Measurements from ENCODE around the gene MOXD1. TPM values are rescaled to one million over a fixed set of nuclear protein-coding genes. Genes with fewer than 3 reads are reported as not detected.

Gene MOXD1
- total RNA-seq, 1 donor from 2014 or later = not detected

DNA sequence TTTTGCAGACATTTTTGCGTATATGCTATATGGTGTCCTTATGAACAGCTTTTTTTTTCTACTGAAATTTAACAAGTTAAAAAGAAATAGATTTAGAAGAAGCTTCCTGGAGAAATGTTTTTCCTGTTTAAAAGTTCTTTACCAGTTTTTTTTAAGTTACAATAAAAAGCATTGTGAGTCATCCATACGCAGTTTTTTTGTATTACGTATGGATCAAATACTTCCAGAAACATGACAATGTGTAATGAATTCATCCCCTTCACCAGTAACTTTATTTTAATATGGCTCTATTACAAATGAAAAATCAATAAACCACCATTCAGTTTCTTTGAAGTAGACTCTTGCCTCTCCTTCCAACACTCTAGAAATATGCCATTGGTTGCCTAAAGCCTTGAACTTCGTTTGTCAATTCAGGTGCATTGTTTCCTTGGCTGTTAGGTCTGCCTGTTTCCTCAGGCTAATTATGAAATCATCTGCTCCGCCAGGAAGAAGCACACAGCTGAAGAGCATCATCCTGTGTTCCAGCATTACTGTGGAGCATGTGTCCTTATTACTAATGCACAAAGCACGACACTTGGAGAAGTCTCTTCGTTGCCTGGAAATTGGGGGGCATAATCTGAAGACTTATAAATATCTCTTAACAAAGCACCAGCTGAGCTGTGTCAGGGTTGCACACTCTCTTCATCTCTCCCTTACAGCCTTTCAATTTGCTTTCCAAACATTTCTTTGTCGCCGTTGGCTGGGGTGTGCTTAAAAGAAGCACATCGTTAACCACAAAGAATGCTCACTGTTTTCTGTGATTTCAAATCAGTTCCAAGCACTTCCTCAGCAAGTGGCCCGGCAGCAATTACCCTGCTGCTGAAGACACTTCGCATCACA lies 9.6 kb downstream of the MOXD1 start:
- Mint-ChIP-seq H3K4me1 (ENCODE audit: low read depth) (no peaks in the 10 kb centered on the region), H3K27ac (no peak overlapping the region), H3K4me3 (ENCODE audit: low read depth) (no peak overlapping the region), H3K27me3 (ENCODE audit: low read depth) (peaks cover 30% of the 10 kb centered on the region), H3K9me3 (peaks cover 11% of the 10 kb centered on the region), H3K36me3 (ENCODE audit: low read depth) (no peaks in the 10 kb centered on the region)
- no peak for DNase-seq (ENCODE audit: low spot score)
- intact Hi-C loops (cut with micrococcal nuclease) = loop anchor here (5.0 kb wide), 1 partner anchor 89 kb away; no protein-coding TSS in a partner anchor

DNA sequence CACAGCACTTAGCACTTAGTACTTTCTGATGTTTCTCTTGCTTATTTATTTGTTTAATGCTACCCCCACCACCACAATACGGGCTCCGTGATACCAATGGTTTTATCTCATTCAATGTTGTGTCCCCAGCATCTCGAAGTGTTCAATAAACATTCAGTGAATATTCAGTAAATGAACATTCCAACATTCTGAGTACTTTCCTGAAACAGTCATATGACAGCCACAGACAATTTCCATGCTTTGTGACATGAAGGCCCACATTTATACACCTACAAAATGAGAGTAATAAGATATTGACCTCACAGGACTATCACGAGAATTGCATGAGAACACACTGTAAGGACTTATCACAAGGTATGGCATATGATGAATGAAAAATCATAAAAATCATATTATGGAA lies 10.8 kb downstream of the MOXD1 start:
- no peak overlapping the region for H3K4me3 Mint-ChIP-seq (ENCODE audit: low read depth)
- peaks cover 8% of the 10 kb centered on the region for H3K9me3 Mint-ChIP-seq
- H3K4me1 Mint-ChIP-seq (ENCODE audit: low read depth) = no peaks in the 10 kb centered on the region
- intact Hi-C loops (cut with micrococcal nuclease) = loop anchor here (5.0 kb wide), 1 partner anchor 88 kb away; no protein-coding TSS in a partner anchor
- no peak overlapping the region for H3K27ac Mint-ChIP-seq
- H3K27me3 Mint-ChIP-seq (ENCODE audit: low read depth) = peaks cover 20% of the 10 kb centered on the region
- H3K36me3 Mint-ChIP-seq (ENCODE audit: low read depth) = no peaks in the 10 kb centered on the region
- no peak for DNase-seq (ENCODE audit: low spot score)

DNA sequence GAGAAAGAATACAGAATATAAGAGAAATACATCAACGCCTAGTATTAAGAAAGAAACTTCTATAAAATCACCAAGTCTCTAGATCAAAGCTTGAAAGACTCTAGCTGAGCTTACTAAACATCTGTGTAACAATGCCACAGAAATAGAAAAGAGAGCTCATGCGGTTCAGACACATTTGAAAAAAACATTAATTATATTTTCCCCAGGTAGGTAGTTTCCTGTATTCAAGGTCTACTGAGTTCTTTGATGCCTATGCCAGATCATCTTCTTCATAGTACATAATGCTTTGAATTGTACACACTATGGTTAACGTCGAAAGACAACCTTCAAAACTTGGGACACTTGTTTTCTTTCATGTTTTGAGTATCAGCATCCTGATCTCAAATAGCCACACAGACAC lies 11.3 kb downstream of the MOXD1 start:
- DNase-seq (ENCODE audit: low spot score) = no peak
- Mint-ChIP-seq H3K27me3 (ENCODE audit: low read depth) (peaks cover 20% of the 10 kb centered on the region), H3K9me3 (peaks cover 4% of the 10 kb centered on the region), H3K36me3 (ENCODE audit: low read depth) (no peaks in the 10 kb centered on the region), H3K27ac (no peak overlapping the region), H3K4me3 (ENCODE audit: low read depth) (no peak overlapping the region), H3K4me1 (ENCODE audit: low read depth) (no peaks in the 10 kb centered on the region)
- intact Hi-C loops (cut with micrococcal nuclease) = loop anchor here (5.0 kb wide), 1 partner anchor 88 kb away; no protein-coding TSS in a partner anchor

DNA sequence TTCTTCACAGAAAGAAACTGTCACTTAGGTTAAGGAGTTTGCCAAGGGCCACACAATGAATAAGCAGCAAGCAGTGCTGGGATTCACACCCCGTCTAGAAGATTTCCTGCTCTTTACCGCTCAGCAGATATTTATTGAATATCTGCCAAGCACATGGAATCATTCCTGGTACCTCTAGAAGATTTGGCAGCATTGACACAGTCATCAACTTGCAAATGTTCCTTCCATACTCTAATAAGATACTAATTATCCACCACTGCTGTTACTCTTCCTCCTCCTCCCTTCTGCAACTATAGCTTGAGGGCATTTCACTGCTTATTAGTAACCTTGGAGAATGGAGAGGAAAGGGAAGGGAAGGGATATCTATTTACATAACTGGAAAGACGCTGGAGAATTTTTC lies 13.0 kb downstream of the MOXD1 start:
- no peaks in the 10 kb centered on the region for H3K4me1 Mint-ChIP-seq (ENCODE audit: low read depth)
- peaks cover 23% of the 10 kb centered on the region for H3K27me3 Mint-ChIP-seq (ENCODE audit: low read depth)
- H3K4me3 Mint-ChIP-seq (ENCODE audit: low read depth) = no peak overlapping the region
- DNase-seq (ENCODE audit: low spot score) = no peak
- H3K9me3 Mint-ChIP-seq = no peaks in the 10 kb centered on the region
- H3K36me3 Mint-ChIP-seq (ENCODE audit: low read depth) = no peaks in the 10 kb centered on the region
- no peak overlapping the region for H3K27ac Mint-ChIP-seq
- intact Hi-C loops (cut with micrococcal nuclease) = no loop called here

DNA sequence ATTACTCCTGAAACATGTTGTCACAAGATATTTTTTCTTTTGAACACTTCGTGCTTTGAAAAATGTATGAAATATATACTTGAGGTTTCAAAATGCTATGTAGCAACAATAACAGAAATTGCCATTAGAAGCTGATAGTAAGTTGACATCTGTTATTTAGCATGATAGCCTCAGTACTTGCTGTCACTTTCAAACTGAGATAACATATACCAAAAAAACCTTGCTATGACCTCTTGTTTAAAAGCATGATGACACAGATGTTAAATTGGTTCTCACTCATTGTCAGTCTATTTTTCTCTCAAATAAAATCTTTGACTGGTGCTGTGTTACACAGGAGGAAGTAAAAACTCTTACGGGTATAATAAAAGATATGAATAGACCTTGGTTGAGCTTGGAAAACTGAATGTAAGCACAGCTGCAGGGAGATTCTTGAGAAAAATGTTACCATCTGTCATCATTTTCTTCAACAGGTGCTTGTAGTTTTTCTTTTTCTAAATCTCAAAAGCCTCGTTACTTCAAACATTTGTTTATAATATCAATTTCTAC lies 18.6 kb downstream of the MOXD1 start:
- H3K36me3 Mint-ChIP-seq (ENCODE audit: low read depth) = no peaks in the 10 kb centered on the region
- H3K4me3 Mint-ChIP-seq (ENCODE audit: low read depth) = no peak overlapping the region
- DNase-seq (ENCODE audit: low spot score) = no peak
- peaks cover 27% of the 10 kb centered on the region for H3K27me3 Mint-ChIP-seq (ENCODE audit: low read depth)
- intact Hi-C loops (cut with micrococcal nuclease) = no loop called here
- H3K4me1 Mint-ChIP-seq (ENCODE audit: low read depth) = no peaks in the 10 kb centered on the region
- no peaks in the 10 kb centered on the region for H3K9me3 Mint-ChIP-seq
- no peak overlapping the region for H3K27ac Mint-ChIP-seq

DNA sequence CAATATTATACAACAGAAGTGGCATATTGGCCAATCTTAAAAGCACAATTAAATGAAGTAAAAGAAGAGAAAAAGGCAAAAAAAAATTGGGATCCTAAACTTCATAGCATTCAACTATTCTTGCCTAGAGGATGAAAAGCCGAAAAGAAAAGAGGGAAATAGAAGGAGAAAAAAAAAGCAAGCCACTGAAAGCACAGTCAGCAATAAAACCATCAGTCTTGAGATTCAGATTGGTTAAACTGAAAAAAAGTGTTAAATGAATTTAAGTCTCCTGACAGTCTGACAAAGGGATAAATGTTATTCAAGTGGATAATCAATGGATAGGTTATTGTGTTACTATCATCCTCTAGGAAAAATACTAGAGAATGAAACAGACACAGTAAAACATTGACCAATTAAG lies 19.9 kb downstream of the MOXD1 start:
- H3K27me3 Mint-ChIP-seq (ENCODE audit: low read depth) = peaks cover 27% of the 10 kb centered on the region
- no peak overlapping the region for H3K27ac Mint-ChIP-seq
- no peak for DNase-seq (ENCODE audit: low spot score)
- H3K4me1 Mint-ChIP-seq (ENCODE audit: low read depth) = no peaks in the 10 kb centered on the region
- intact Hi-C loops (cut with micrococcal nuclease) = no loop called here
- no peaks in the 10 kb centered on the region for H3K9me3 Mint-ChIP-seq
- no peaks in the 10 kb centered on the region for H3K36me3 Mint-ChIP-seq (ENCODE audit: low read depth)
- H3K4me3 Mint-ChIP-seq (ENCODE audit: low read depth) = no peak overlapping the region

DNA sequence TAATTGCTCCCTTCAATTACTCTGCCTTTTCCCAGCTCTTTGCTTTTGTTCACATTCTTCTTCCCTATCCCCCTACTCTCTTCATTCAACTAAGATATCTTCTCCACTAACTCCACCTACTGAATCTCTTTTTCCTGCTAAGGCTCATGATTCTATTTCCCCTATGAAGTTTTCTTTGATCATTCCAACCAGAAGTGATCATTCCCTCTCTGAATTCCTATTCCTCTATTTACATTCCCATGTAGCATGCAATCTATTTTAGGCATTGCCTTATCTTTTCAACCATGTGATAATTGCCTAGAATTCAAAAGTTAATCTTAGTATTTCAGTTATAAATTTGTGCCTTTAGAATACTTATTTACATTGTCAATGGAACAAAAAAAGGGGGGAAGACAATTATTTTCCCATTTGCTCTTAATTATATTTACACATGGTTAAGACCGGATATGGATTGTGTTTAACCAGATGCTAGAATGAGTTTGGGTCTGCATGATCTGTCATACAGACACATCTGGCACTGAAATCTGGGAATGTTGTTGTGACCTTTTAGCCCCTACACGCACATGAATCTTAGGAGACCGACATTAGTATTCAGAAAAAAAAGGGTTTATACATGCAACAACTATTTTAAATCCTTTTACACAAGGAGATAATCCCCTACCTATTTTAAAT lies 20.8 kb downstream of the MOXD1 start:
- no peak overlapping the region for H3K27ac Mint-ChIP-seq
- H3K27me3 Mint-ChIP-seq (ENCODE audit: low read depth) = peaks cover 27% of the 10 kb centered on the region
- H3K4me3 Mint-ChIP-seq (ENCODE audit: low read depth) = no peak overlapping the region
- intact Hi-C loops (cut with micrococcal nuclease) = no loop called here
- no peaks in the 10 kb centered on the region for H3K36me3 Mint-ChIP-seq (ENCODE audit: low read depth)
- H3K9me3 Mint-ChIP-seq = no peaks in the 10 kb centered on the region
- no peaks in the 10 kb centered on the region for H3K4me1 Mint-ChIP-seq (ENCODE audit: low read depth)
- no peak for DNase-seq (ENCODE audit: low spot score)

DNA sequence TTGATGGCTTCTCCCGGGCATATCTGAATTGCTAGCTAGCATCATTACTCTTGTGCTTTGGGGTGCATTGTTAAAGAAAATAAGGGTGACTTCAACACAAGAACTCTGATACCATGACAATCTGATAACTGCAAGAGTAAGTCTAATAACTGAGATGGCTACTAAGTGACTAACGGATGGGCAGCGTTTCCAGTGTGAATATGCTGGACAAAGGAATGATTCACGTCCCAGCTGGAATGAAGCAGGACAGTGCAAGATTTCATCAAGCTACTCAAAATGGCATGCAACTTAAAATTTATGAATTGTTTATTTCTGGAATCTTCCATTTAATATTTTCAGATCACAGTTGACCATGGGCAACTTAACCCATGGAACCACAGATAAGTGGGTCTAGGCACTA lies 31.7 kb downstream of the MOXD1 start:
- intact Hi-C loops (cut with micrococcal nuclease) = loop anchor here (5.0 to 10.0 kb wide), 5 partner anchors 47 to 682 kb away; no protein-coding TSS in a partner anchor
- DNase-seq (ENCODE audit: low spot score) = no peak
- no peaks in the 10 kb centered on the region for H3K9me3 Mint-ChIP-seq
- peaks cover 17% of the 10 kb centered on the region for H3K4me1 Mint-ChIP-seq (ENCODE audit: low read depth)
- H3K36me3 Mint-ChIP-seq (ENCODE audit: low read depth) = no peaks in the 10 kb centered on the region
- H3K27me3 Mint-ChIP-seq (ENCODE audit: low read depth) = peaks cover 33% of the 10 kb centered on the region
- H3K4me3 Mint-ChIP-seq (ENCODE audit: low read depth) = no peak overlapping the region
- H3K27ac Mint-ChIP-seq = no peak overlapping the region

DNA sequence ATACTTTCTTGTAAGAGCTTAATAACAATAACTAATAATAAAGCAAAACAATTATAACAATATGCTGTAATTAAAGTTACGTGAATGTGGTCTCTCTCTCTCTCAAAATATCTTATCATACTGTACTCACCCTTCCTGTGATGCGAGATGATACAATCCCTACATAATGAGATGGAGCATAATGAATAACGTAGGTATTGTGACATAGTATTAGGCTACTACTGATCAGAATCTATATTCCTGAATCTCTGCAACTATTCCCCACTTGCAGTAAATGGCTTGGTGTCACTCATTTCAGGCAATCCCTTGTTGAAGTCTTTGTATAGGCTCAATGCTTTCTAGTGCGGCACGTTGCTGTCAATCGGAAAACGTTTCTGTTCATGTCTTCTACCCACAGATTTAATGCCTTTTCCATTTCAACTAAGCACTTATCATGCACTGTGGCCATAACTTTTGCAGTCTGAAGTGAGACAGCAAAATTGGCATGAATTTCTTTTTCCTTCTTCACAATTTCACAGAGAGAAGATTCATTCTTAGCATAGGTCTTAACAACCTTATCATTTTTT lies 32.3 kb downstream of the MOXD1 start:
- Mint-ChIP-seq H3K36me3 (ENCODE audit: low read depth) (no peaks in the 10 kb centered on the region), H3K4me3 (ENCODE audit: low read depth) (no peak overlapping the region), H3K4me1 (ENCODE audit: low read depth) (peaks cover 17% of the 10 kb centered on the region), H3K9me3 (no peaks in the 10 kb centered on the region), H3K27me3 (ENCODE audit: low read depth) (peaks cover 34% of the 10 kb centered on the region), H3K27ac (no peak overlapping the region)
- DNase-seq (ENCODE audit: low spot score) = no peak
- intact Hi-C loops (cut with micrococcal nuclease) = loop anchor here (5.0 to 10.0 kb wide), 5 partner anchors 47 to 682 kb away; no protein-coding TSS in a partner anchor

DNA sequence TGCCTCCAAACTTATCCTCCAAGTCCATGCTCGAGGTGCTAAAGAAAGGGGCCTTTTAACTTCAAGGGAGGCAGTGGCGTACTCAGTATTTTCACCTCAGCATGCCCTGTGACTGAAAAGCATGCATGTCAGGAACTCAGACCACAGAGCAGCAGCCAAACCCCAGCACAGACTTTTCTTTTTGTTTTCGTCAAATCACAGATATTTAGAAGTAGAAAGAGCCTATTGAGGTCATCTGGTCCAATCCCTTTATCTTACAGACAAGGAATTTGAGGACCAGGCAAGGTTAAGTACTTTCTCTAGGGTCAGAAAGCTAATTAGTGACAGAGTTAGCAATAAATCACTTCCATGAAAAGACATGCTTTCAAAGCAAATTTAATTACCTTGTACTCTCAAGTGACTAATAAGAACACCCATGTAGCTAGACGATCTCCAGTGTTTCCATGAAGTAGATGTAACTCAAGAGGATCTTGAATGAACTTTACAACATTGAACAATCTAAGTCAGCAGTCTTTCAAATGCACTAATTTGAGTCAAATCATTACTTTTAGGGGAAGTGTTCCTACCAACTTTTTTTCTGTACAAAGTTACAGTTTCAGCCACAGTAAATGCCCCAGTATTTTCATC lies 35.9 kb downstream of the MOXD1 start:
- Mint-ChIP-seq H3K36me3 (ENCODE audit: low read depth) (no peaks in the 10 kb centered on the region), H3K4me3 (ENCODE audit: low read depth) (no peak overlapping the region), H3K4me1 (ENCODE audit: low read depth) (peaks cover 17% of the 10 kb centered on the region), H3K27me3 (ENCODE audit: low read depth) (peaks cover 42% of the 10 kb centered on the region), H3K27ac (peak overlapping the region; percentile 38), H3K9me3 (no peaks in the 10 kb centered on the region)
- no peak for DNase-seq (ENCODE audit: low spot score)
- intact Hi-C loops (cut with micrococcal nuclease) = loop anchor here (5.0 to 10.0 kb wide), 5 partner anchors 43 to 678 kb away; no protein-coding TSS in a partner anchor

DNA sequence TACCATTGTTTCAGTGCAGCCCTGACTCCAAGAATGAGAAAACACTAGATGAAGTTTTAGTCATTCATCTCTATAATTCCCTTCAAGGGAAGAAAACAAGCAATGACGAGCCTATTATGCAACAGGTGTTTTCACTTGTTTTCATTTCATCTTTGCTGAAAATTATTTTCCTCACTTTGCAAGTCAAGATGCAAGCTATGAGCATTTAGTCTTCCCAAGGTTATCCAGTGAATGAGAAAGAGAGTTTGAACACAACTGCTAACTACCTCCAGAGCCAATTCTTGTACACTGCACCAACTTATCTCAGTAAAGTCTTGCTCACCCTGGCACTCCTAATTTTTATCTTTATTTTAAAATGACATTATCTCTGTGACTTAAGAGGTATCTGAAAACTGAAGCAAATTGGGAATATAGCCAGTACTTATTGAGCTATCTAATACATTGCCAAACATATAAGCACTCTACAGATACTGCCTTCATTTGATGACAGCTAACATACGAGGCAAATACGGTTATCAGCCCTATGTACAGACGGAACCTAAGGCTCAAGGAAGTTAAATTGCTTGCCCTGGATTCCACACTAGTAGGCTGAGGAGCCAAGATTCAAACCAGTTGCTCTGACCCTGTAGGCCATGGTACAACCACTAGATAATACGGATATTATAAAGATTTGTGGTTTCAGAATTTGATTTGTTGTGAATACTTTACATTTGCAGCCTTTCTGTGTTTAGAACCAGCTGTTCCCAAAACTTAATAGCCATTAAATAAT lies 36.8 kb downstream of the MOXD1 start:
- H3K4me3 Mint-ChIP-seq (ENCODE audit: low read depth) = no peak overlapping the region
- H3K36me3 Mint-ChIP-seq (ENCODE audit: low read depth) = no peaks in the 10 kb centered on the region
- DNase-seq (ENCODE audit: low spot score) = no peak
- no peaks in the 10 kb centered on the region for H3K9me3 Mint-ChIP-seq
- H3K27ac Mint-ChIP-seq = no peak overlapping the region
- H3K27me3 Mint-ChIP-seq (ENCODE audit: low read depth) = peaks cover 46% of the 10 kb centered on the region
- peaks cover 17% of the 10 kb centered on the region for H3K4me1 Mint-ChIP-seq (ENCODE audit: low read depth)
- intact Hi-C loops (cut with micrococcal nuclease) = loop anchor here (5.0 to 10.0 kb wide), 5 partner anchors 42 to 677 kb away; no protein-coding TSS in a partner anchor

Data from activated T-helper 2 cell treated with anti-CD3 and anti-CD28 coated beads, Interferon-gamma antibody, Interleukin-2, Interleukin-4, amounts not matched to agents 10 μg/mL and 5 μg/mL and 100 μg/mL, durations not matched to agents 14 hours and 24 hours and 36 hours (primary cell).